HUES6 (cell line): ENCODE results near the gene AP4B1.
"Not testable (repeated sequence)": the region's sequence is repeated elsewhere in the genome, so short reads cannot be mapped to it uniquely, and the experiment has no call there.

ENCODE experiments used
- H3K27ac ChIP-seq: 2 replicates; pipeline ENCODE4 v1.7.0; 2013; ENCODE audit warnings: low read depth, mild to moderate bottlenecking, low read length, inconsistent platforms
- H3K27me3 ChIP-seq: 2 replicates; pipeline ENCODE4 v1.6.1; 2013; ENCODE audit warnings: low read length; ENCODE audit not compliant: control insufficient read depth, insufficient read depth
- H3K36me3 ChIP-seq: 2 replicates; pipeline ENCODE4 v1.6.1; 2013; ENCODE audit warnings: low read length; ENCODE audit not compliant: control insufficient read depth, insufficient read depth
- H3K4me1 ChIP-seq: 2 replicates; pipeline ENCODE4 v1.6.1; 2013; ENCODE audit warnings: low read length; ENCODE audit not compliant: control insufficient read depth, insufficient read depth
- H3K4me3 ChIP-seq: 2 replicates; pipeline ENCODE4 v1.5.1; 2013; ENCODE audit warnings: low read depth, low read length
- H3K9ac ChIP-seq: one replicate; pipeline ENCODE4 v1.6.1; 2013; ENCODE audit warnings: mild to moderate bottlenecking, low read length
- H3K9me3 ChIP-seq: 2 replicates; pipeline ENCODE4 v1.6.1; 2013; ENCODE audit warnings: low read depth, low read length; ENCODE audit not compliant: control insufficient read depth, insufficient read depth

AP4B1 gene

GRCh38 chr1:113904674-113905434, at the start of gene AP4B1, which contains the start of gene DCLRE1B:
Gene AP4B1 (minus strand): TSS chr1:113904799. CDS start chr1:113904717, 82 bp downstream.
Gene DCLRE1B (plus strand): TSS chr1:113905326. CDS start chr1:113905587, 261 bp downstream.
- peak within 1 kb of the TSS; percentile 82 for H3K4me3 ChIP-seq
- no peaks in the 10 kb centered on the region for H3K9me3 ChIP-seq
- H3K27me3 ChIP-seq, result no peaks in the 10 kb centered on the region
- peak within 1 kb of the TSS; percentile 88 for H3K9ac ChIP-seq
- peaks cover 4% of the 10 kb centered on the region for H3K4me1 ChIP-seq
- peaks cover 32% of the 10 kb centered on the region for H3K36me3 ChIP-seq
- peak within 1 kb of the TSS; percentile 7; the same call in 1 of the 2 replicates for H3K27ac ChIP-seq

- Histone ChIP-seq H3K27ac (no peak overlapping the region), H3K4me1 (peaks cover 15% of the 10 kb centered on the region), H3K9me3 (no peaks in the 10 kb centered on the region), H3K36me3 (peaks cover 18% of the 10 kb centered on the region), H3K4me3 (no peak overlapping the region), H3K27me3 (no peaks in the 10 kb centered on the region), H3K9ac (no peak overlapping the region)
Observed at GRCh38 chr1:113951719-113952118, 47.1 kb upstream of the AP4B1 start.

GRCh38 chr1:113950908-113951307, 46.3 kb upstream of the AP4B1 start:
- H3K27me3 ChIP-seq, result no peaks in the 10 kb centered on the region
- no peaks in the 10 kb centered on the region for H3K9me3 ChIP-seq
- peaks cover 12% of the 10 kb centered on the region for H3K36me3 ChIP-seq
- no peak overlapping the region for H3K9ac ChIP-seq
- peaks cover 20% of the 10 kb centered on the region for H3K4me1 ChIP-seq
- H3K27ac ChIP-seq, result no peak overlapping the region
- H3K4me3 ChIP-seq, result no peak overlapping the region

- Histone ChIP-seq H3K36me3 (0 out of 2 replicates have a peak, but pooled peaks cover 3% of the 10 kb centered on the region), H3K9ac (no peak overlapping the region), H3K4me1 (peaks cover 20% of the 10 kb centered on the region), H3K9me3 (no peaks in the 10 kb centered on the region), H3K27me3 (no peaks in the 10 kb centered on the region), H3K4me3 (no peak overlapping the region), H3K27ac (no peak overlapping the region)
Observed at GRCh38 chr1:113949007-113949406, 44.4 kb upstream of the AP4B1 start.

- 0 out of 2 replicates have a peak overlapping the region, but pooled peaks have one; percentile 6 for H3K27ac ChIP-seq
Observed at GRCh38 chr1:113948151-113948550, 43.6 kb upstream of the AP4B1 start.

GRCh38 chr1:113947388-113948107, 42.9 kb upstream of the AP4B1 start:
- H3K36me3 ChIP-seq, result peaks cover 9% of the 10 kb centered on the region

More at GRCh38 chr1:113948151-113948550, 43.6 kb upstream of the AP4B1 start:
- peaks cover 20% of the 10 kb centered on the region for H3K4me1 ChIP-seq
- not testable (repeated sequence) for H3K36me3 ChIP-seq, H3K4me3 ChIP-seq, H3K9me3 ChIP-seq, H3K27me3 ChIP-seq, H3K9ac ChIP-seq

GRCh38 chr1:113946678-113947387, 42.2 kb upstream of the AP4B1 start:
- Histone ChIP-seq H3K4me3 (no peak overlapping the region), H3K36me3 (peaks cover 9% of the 10 kb centered on the region), H3K9me3 (no peaks in the 10 kb centered on the region), H3K27me3 (no peaks in the 10 kb centered on the region), H3K9ac (no peak overlapping the region), H3K27ac (no peak overlapping the region; the same call in 1 of the 2 replicates), H3K4me1 (peaks cover 20% of the 10 kb centered on the region)

More at GRCh38 chr1:113947388-113948107, 42.9 kb upstream of the AP4B1 start:
- no peak overlapping the region for H3K9ac ChIP-seq
- peaks cover 20% of the 10 kb centered on the region for H3K4me1 ChIP-seq
- H3K4me3 ChIP-seq, result no peak overlapping the region
- H3K27me3 ChIP-seq, result no peaks in the 10 kb centered on the region
- H3K9me3 ChIP-seq, result no peaks in the 10 kb centered on the region
- no peak overlapping the region; the same call in 1 of the 2 replicates for H3K27ac ChIP-seq

- peaks cover 13% of the 10 kb centered on the region for H3K36me3 ChIP-seq
- H3K27ac ChIP-seq, result no peak overlapping the region
- H3K4me3 ChIP-seq, result no peak overlapping the region
- no peaks in the 10 kb centered on the region for H3K9me3 ChIP-seq
- no peaks in the 10 kb centered on the region for H3K27me3 ChIP-seq
- peaks cover 20% of the 10 kb centered on the region for H3K4me1 ChIP-seq
- no peak overlapping the region for H3K9ac ChIP-seq
Observed at GRCh38 chr1:113946112-113946511, 41.5 kb upstream of the AP4B1 start.

GRCh38 chr1:113945329-113945728, 40.7 kb upstream of the AP4B1 start:
- Histone ChIP-seq H3K27ac (no peak overlapping the region), H3K27me3 (no peaks in the 10 kb centered on the region), H3K9ac (no peak overlapping the region), H3K9me3 (no peaks in the 10 kb centered on the region), H3K4me3 (no peak overlapping the region), H3K36me3 (peaks cover 21% of the 10 kb centered on the region), H3K4me1 (peaks cover 20% of the 10 kb centered on the region)

- Histone ChIP-seq H3K4me3 (no peak overlapping the region), H3K27me3 (no peaks in the 10 kb centered on the region), H3K27ac (no peak overlapping the region), H3K36me3 (peaks cover 25% of the 10 kb centered on the region), H3K9ac (no peak overlapping the region), H3K9me3 (no peaks in the 10 kb centered on the region), H3K4me1 (peaks cover 20% of the 10 kb centered on the region)
Observed at GRCh38 chr1:113943028-113943811, 38.6 kb upstream of the AP4B1 start.
